ENCODE data around the gene ADCY4.

ADCY4 gene

DNA sequence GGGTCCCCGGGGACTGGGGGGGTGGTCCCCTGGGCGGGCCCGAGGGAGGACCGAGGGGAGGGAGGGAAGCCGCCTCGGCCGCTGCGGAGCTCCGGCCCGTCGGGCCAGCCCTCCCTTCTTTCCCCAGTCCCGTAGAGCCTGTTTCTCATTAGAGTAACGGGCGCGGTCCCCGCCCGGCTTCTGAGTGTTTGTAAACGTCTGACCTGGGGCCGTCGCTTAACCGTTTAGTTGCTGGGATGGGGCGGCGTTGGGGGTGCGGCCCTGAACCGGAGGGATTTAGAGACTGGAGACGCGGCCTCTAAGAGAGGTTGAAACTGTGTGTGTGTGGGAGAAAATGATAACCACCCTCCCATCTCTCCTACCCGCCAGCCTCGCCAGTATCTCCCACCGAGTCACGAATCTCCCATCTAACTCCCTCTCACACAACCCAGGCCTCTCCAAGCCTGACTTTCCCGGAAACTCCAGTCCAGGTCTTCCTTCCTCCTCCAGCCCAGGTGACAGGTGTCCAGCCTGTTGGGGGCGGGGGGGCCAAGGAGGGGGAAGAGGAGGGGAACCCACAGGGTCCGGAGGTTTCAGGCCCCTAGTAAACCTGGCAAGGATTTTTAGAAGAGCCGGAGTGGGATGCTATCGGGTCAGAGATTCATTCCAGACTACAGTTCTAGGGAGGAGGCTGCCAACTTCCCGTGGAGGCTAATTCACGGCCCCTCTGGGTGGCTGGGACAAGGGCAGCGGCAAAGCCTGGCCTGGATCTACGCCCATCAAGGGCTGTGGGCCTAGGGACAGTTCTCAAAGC, 32.0 kb upstream of the ADCY4 start:
- TF ChIP-seq, protein P1, sequence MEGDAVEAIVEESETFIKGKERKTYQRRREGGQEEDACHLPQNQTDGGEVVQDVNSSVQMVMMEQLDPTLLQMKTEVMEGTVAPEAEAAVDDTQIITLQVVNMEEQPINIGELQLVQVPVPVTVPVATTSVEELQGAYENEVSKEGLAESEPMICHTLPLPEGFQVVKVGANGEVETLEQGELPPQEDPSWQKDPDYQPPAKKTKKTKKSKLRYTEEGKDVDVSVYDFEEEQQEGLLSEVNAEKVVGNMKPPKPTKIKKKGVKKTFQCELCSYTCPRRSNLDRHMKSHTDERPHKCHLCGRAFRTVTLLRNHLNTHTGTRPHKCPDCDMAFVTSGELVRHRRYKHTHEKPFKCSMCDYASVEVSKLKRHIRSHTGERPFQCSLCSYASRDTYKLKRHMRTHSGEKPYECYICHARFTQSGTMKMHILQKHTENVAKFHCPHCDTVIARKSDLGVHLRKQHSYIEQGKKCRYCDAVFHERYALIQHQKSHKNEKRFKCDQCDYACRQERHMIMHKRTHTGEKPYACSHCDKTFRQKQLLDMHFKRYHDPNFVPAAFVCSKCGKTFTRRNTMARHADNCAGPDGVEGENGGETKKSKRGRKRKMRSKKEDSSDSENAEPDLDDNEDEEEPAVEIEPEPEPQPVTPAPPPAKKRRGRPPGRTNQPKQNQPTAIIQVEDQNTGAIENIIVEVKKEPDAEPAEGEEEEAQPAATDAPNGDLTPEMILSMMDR (IDR thresholded peaks at IDR 0.05; ENCODE audit: low read depth, low read length): no peak
- in situ Hi-C loops (cut with HindIII; ENCODE audit: low sequenced_read_pairs): no loop called here
- peak overlapping the region; percentile 94 for H3K4me3 ChIP-seq (ENCODE audit: low read depth, low read length)
- peak; percentile 97 for DNase-seq (ENCODE audit: low read depth, low spot score)

GRCh38 chr14:24366413-24366720, 31.5 kb upstream of the ADCY4 start:
- DNase-seq (ENCODE audit: low read depth, low spot score): no peak
- in situ Hi-C loops (cut with HindIII; ENCODE audit: low sequenced_read_pairs): no loop called here
- TF ChIP-seq, protein P1 (IDR thresholded peaks at IDR 0.05; ENCODE audit: low read depth, low read length): no peak
- peak overlapping the region; percentile 94 for H3K4me3 ChIP-seq (ENCODE audit: low read depth, low read length)

- DNase-seq (ENCODE audit: low read depth, low spot score): peak; percentile 93
- peak overlapping the region; percentile 94 for H3K4me3 ChIP-seq (ENCODE audit: low read depth, low read length)
- TF ChIP-seq, protein P1 (IDR thresholded peaks at IDR 0.05; ENCODE audit: low read depth, low read length): peak; percentile 89
- in situ Hi-C loops (cut with HindIII; ENCODE audit: low sequenced_read_pairs): no loop called here
Measured at GRCh38 chr14:24365600-24366412, 30.9 kb upstream of the ADCY4 start.

- in situ Hi-C loops (cut with HindIII; ENCODE audit: low sequenced_read_pairs): no loop called here
- no peak for DNase-seq (ENCODE audit: low read depth, low spot score)
- no peak overlapping the region for H3K4me3 ChIP-seq (ENCODE audit: low read depth, low read length)
- TF ChIP-seq, protein P1 (IDR thresholded peaks at IDR 0.05; ENCODE audit: low read depth, low read length): no peak
Measured at GRCh38 chr14:24364841-24365240, 30.0 kb upstream of the ADCY4 start.

DNA sequence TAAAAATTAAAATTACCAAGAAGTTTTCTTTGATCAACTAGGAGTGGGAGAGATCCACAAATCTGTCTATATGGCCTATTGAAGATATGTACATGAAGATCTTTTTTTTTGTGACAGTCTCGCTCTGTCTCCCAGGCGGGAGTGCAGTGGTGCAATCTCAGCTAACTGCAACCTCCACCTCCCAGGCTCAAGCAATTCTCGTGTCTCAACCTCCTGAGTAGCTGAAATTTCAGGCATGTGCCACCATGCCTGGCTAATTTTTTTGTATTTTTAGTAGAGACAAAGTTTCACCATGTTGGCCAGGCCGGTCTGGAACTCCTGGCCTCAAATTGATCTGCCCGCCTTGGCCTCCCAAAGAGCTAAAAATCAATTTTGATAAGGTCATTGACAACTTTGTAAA, 28.5 kb upstream of the ADCY4 start:
- TF ChIP-seq, protein P1 (IDR thresholded peaks at IDR 0.05; ENCODE audit: low read depth, low read length): no peak
- no peak for DNase-seq (ENCODE audit: low read depth, low spot score)
- in situ Hi-C loops (cut with HindIII; ENCODE audit: low sequenced_read_pairs): no loop called here
- no peak overlapping the region for H3K4me3 ChIP-seq (ENCODE audit: low read depth, low read length)

- TF ChIP-seq, protein P1 (IDR thresholded peaks at IDR 0.05; ENCODE audit: low read depth, low read length): no peak
- in situ Hi-C loops (cut with HindIII; ENCODE audit: low sequenced_read_pairs): no loop called here
- no peak overlapping the region for H3K4me3 ChIP-seq (ENCODE audit: low read depth, low read length)
- DNase-seq (ENCODE audit: low read depth, low spot score): no peak
Measured at GRCh38 chr14:24362241-24362960, 27.5 kb upstream of the ADCY4 start.

Data from astrocyte of the spinal cord (primary cell).